Smooth muscle cell of the coronary artery (primary cell): ENCODE data around the gene SDS. TPM values are rescaled to one million over a fixed set of nuclear protein-coding genes. Genes with fewer than 3 reads are reported as not detected.

Source experiments
- total RNA-seq: library from RNA; depleted of rRNA; stranded (reverse); fragments of >200 nt; gene quantifications from 2 replicates; pipeline ENCODE4 v1.2.3, GENCODE V29; 2014; ENCODE audit warnings: low replicate concordance

SDS gene, protein sequence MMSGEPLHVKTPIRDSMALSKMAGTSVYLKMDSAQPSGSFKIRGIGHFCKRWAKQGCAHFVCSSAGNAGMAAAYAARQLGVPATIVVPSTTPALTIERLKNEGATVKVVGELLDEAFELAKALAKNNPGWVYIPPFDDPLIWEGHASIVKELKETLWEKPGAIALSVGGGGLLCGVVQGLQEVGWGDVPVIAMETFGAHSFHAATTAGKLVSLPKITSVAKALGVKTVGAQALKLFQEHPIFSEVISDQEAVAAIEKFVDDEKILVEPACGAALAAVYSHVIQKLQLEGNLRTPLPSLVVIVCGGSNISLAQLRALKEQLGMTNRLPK
- total RNA-seq: not detected in 2 replicates

GRCh38 chr12:113403435-113404415, at the start of gene SDS:
TSS of gene SDS (minus strand) at chr12:113403887. CDS start at chr12:113399708, 4,179 bp downstream.

GRCh38 chr12:113422030-113422885, 18.6 kb upstream of the SDS start, which contains the start of gene SDSL:
TSS of gene SDSL (plus strand) at chr12:113422380. CDS start at chr12:113427983, 5,603 bp downstream.

DNA sequence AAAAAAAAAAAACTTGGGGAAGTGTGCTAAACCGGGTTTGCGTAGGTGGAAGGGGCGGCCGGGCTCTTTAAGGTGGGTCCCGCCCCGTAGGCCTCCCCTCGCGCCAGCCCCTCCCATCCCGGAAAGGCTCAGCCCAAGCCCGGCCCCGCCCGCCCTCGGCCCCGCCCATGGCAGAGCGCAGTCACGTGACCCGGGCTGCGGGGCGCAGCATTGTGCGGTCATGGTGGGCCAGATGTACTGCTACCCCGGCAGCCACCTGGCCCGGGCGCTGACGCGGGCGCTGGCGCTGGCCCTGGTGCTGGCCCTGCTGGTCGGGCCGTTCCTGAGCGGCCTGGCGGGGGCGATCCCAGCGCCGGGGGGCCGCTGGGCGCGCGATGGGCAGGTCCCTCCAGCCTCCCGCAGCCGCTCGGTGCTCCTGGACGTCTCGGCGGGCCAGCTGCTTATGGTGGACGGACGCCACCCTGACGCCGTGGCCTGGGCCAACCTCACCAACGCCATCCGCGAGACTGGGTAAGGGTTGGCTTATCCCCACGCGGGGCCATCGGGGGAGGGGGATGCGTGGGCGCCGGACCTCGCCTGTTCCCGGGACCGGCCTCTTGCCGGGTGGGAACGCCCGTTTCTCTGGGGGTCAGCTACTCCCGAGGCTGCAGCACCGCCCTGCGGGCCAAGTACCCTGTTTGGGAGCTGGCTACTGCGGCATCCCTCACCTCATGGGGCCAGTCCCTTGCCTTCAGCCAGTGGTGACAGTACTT, 45.1 kb downstream of the SDS start, which contains the start of gene PLBD2:
Gene PLBD2, plus strand, starts transcription at position 207 of the 752 bp plus-strand sequence. Its CDS starts 14 bp downstream, at position 221.

Other genes with a start within 250 kb of the SDS start
- 25.5 and 28.3 TPM in 2 replicates for gene DDX54, start 218.4 kb downstream of the SDS start, total RNA-seq
- gene RITA1, start 218.2 kb downstream of the SDS start, total RNA-seq: 8.4 and 11.8 TPM in 2 replicates
- gene TPCN1, start 182.4 kb downstream of the SDS start, total RNA-seq: 8.3 and 19.8 TPM in 2 replicates
- gene SLC8B1, start 68.8 kb downstream of the SDS start, total RNA-seq: 5.6 and 10.8 TPM in 2 replicates
- 18.5 and 23.4 TPM in 2 replicates for gene PLBD2, start 45.3 kb downstream of the SDS start, total RNA-seq
- 7.0 and 21.7 TPM in 2 replicates for gene SDSL, start 18.5 kb upstream of the SDS start, total RNA-seq
- gene LHX5, start 68.0 kb upstream of the SDS start, total RNA-seq: not detected in 2 replicates